ENCODE measurements around the gene CAPNS2.

GRCh38 chr16:55592306-55592705 lies 25.8 kb downstream of the CAPNS2 start:
- TF ChIP-seq CTCF (IDR thresholded peaks at IDR 0.05 in 2 of 3, conservative IDR thresholded peaks at IDR 0.05 in 1 of 3; ENCODE audit: borderline replicate concordance in 1 of 3, insufficient read depth in 1 of 3, low read depth in 2 of 3, low read length in 2 of 3): no peak
- no peak for TF ChIP-seq POLR2AphosphoS5 (IDR thresholded peaks at IDR 0.05; ENCODE audit: low read depth, low read length)
- TF ChIP-seq EGR1 (IDR thresholded peaks at IDR 0.05; ENCODE audit: low read depth): no peak
- TF ChIP-seq CEBPB (IDR thresholded peaks at IDR 0.05; ENCODE audit: low read depth): no peak
- no peak for TF ChIP-seq RAD21 (IDR thresholded peaks at IDR 0.05; ENCODE audit: low read depth)
- TF ChIP-seq EZH2 (IDR thresholded peaks at IDR 0.05): no peak
- no peak for TF ChIP-seq EZH2phosphoT487 (IDR thresholded peaks at IDR 0.05; ENCODE audit: borderline replicate concordance)
- TF ChIP-seq ZFX (IDR thresholded peaks at IDR 0.05): no peak
- TF ChIP-seq ATF3 (IDR thresholded peaks at IDR 0.05): no peak

Data from HCT116 (cell line).